AG04449 (cell line): ENCODE results near the gene PDIK1L.

Experiments
- CTCF ChIA-PET: fragments of 350-600 bp; formaldehyde crosslinking; extraction: SDS; loops from one replicate; lab custom pipeline; 2021; ENCODE audit warnings: antibody characterized with exemption; lab: Yijun Ruan, JAX
- POLR2A ChIA-PET: fragments of 400-600, 350-600 bp; formaldehyde crosslinking; extraction: SDS; loops from one replicate; lab custom pipeline; 2020; ENCODE audit warnings: antibody characterized with exemption, inconsistent platforms; lab: Yijun Ruan, JAX
- DNase-seq: peaks from one replicate; pipeline ENCODE4 v3.0.0-alpha.2; 2010; ENCODE audit warnings: low read depth, low spot score
- H3K4me3 ChIP-seq: 2 replicates; pipeline ENCODE4 v1.5.1; 2011; ENCODE audit warnings: low read depth, mild to moderate bottlenecking, control low read depth, low read length
- CTCF ChIP-seq: IDR thresholded peaks from one replicate; pipeline ENCODE4 v1.5.1; 2011; ENCODE audit warnings: mild to moderate bottlenecking, moderate library complexity, low read length, control low read depth, inconsistent platforms; ENCODE audit not compliant: insufficient read depth; ENCODE audit errors: missing control alignments

PDIK1L gene

GRCh38 chr1:26129778-26130177 is 18.2 kb downstream of the PDIK1L start:
- ChIA-PET CTCF (interaction anchor here (1.0 to 2.4 kb wide), 10 partner anchors 9 to 57 kb away, joined by 3 to 20 read pairs (median 4); partner anchors contain the start of gene ZNF593), POLR2A (no interaction called here)

GRCh38 chr1:26130695-26131094 is 19.1 kb downstream of the PDIK1L start:
- no peak for DNase-seq
- CTCF ChIA-PET: interaction anchor here (0.5 to 2.4 kb wide), 8 partner anchors 8 to 86 kb away, joined by 3 to 20 read pairs (median 4); partner anchors contain the start of gene ZNF593
- no peak overlapping the region for H3K4me3 ChIP-seq
- TF ChIP-seq CTCF: no peak
- POLR2A ChIA-PET: interaction anchor here (0.6 kb wide), 1 partner anchor 27 kb away, joined by 3 read pairs; no protein-coding TSS in a partner anchor

More at GRCh38 chr1:26129778-26130177, 18.2 kb downstream of the PDIK1L start:
- H3K4me3 ChIP-seq: no peak overlapping the region
- TF ChIP-seq CTCF: no peak
- no peak for DNase-seq

- ChIA-PET POLR2A (no interaction called here), CTCF (interaction anchor here (0.9 to 2.8 kb wide), 3 partner anchors 11 to 190 kb away, joined by 3 to 11 read pairs (median 4); no protein-coding TSS in a partner anchor)
- no peak for DNase-seq
- H3K4me3 ChIP-seq: no peak overlapping the region
- no peak for TF ChIP-seq CTCF
Observed at GRCh38 chr1:26132128-26132833, 20.7 kb downstream of the PDIK1L start.

- CTCF ChIA-PET: interaction anchor here (0.9 to 2.8 kb wide), 3 partner anchors 10 to 189 kb away, joined by 3 to 11 read pairs (median 4); no protein-coding TSS in a partner anchor
- TF ChIP-seq CTCF: no peak
- H3K4me3 ChIP-seq: no peak overlapping the region
- POLR2A ChIA-PET: no interaction called here
- no peak for DNase-seq
Observed at GRCh38 chr1:26132834-26133167, 21.2 kb downstream of the PDIK1L start.

- CTCF ChIA-PET: interaction anchor here (2.8 kb wide), 1 partner anchor 10 kb away, joined by 11 read pairs; no protein-coding TSS in a partner anchor
- H3K4me3 ChIP-seq: no peak overlapping the region
- POLR2A ChIA-PET: no interaction called here
- TF ChIP-seq CTCF: no peak
- no peak for DNase-seq
Observed at GRCh38 chr1:26134466-26134865, 22.8 kb downstream of the PDIK1L start.

- no peak overlapping the region for H3K4me3 ChIP-seq
- ChIA-PET POLR2A (interaction anchor here (0.5 kb wide), 1 partner anchor 102 kb away, joined by 4 read pairs; no protein-coding TSS in a partner anchor), CTCF (interaction anchor here (0.6 to 14.3 kb wide), 8 partner anchors 9 to 182 kb away, joined by 3 to 360 read pairs (median 4); partner anchors contain the start of gene ZNF593)
- no peak for DNase-seq
- TF ChIP-seq CTCF: no peak
Observed at GRCh38 chr1:26138974-26139558, 27.4 kb downstream of the PDIK1L start.
